ENCODE measurements around the gene DACT2.
"Not testable (repeated sequence)": the region's sequence is repeated elsewhere in the genome, so short reads cannot be mapped to it uniquely, and the experiment has no call there.

Gene DACT2

DNA sequence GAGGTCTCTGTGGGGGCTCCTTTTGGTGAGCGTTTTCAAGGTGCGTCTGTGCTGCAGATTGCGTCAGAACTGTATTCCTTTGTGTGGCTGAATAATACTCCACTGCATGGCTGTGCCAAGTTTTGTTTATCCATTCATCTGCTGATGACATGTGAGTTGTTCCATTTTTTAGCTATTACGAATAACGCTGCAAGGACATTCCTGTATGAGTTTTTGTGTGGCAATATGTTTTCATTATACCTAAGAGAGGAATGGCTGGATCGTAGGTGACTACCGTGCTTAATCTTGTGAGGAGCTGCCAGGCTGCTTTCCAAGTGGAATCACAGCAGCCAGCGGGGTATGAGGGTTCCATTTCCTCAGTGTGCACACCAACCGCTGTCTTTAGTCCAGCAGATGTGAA, 1.1 kb upstream of the DACT2 start:
- FAIRE-seq, result no peak

DNA sequence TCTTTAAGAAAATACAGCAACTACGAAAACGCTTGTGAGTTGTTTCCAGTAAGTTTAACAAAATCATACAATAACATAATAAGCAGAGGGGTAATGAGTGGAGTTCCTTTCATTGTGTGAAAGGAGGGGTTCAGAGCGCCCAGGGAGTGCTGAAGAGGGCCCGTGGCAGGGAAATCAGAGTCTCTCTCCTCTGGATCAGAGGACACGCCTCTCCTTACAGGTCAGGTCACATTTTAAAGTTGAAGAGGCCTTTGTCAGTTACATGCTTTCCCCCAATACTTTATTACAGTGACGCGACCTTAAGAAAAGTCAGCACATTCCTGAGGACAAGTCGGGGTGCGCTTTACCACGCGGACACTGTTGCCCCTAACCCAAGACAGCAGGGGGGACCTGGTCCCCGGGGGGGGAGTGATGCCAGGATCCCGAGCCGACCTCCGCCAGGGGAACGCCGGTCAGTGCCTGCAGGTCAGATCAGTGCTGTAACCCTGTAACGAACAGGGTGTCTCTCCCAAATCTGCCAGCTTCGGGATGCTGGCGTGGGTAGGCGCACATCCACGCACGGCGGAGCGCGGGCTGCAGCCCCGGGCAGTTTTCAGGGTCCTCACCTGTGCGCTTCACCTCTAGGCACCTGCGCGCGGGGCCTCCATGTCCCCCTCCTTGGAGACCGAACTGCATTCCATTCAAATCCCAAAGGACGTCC, 848 bp downstream of the DACT2 start:
- FAIRE-seq, result no peak

DNA sequence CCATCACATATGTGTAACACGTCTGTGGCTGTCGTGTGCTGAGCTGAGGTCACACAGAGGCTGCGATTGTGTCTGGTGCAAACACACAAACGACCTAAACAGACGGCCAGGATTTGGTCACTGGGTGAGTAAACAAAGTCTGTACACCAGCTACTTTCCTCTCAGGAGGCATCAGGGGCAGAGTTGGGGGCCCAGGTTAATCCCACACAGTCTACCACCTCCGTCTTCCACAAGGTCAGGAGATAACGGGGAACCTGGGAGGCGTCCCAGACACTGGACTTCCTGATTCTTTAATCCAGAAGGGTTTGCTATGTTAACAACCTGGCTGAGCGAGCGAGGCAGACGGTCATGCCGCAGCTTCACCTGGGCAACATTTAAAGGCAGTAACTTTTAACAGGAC, 1.5 kb downstream of the DACT2 start:
- no peak for FAIRE-seq

DNA sequence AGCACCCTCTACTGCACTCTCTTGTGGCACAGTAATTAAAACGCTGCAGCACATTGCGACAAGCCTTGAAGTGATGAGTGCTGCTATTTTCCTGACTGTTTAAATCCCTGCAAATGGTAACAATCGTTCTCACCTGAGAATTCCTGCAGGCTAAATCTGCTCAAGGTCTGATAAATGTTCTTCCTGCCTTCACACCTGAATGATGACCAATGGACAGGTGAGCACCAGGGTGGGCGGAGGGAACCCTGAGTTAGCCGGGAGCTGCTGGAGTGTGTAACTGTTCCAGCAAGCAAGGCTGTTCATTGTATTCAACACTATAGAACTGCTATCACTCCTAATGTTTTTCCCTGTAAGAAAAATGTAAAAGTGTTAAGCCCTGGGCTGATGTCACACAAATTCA, 4.0 kb downstream of the DACT2 start:
- no peak for FAIRE-seq

DNA sequence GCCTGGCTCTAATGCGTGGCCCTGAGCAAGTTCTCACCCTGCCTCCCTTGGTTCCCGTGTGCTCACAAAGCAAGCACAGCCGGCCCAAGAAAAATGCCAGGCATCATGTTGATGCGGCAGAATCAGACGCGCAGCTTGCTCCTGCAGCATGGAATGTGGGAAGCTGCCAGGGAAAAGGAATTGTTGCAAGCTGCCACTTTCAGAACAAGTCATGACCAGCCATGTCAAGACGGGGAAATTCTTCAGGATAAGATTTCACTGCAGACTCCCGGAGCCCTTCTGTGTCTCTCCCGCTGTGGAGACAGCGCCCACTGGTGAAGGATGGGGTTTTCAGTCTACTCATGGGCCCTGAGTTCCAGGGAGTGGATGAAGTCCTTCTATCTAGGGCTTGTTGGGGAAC, 4.6 kb downstream of the DACT2 start:
- no peak for FAIRE-seq

DNA sequence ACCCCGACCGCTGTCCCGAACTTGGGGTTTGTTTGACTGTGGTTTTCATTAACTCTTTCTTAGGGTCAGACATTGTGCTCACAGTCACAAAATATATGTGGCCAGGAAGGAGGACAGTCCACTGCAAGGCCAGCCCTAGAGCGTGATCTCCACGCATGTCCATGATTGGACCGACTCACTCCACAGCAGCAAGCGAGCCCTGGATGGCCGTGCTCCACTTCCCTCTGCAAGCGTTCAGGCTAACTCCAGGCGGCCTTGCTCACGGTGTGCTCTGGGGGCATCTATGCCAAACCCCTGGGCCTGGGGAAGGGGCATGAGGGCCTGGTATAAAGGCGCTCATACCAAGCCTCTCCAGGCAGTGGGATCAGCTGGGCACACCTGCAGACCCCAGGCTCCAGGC, 5.6 kb downstream of the DACT2 start:
- no peak for FAIRE-seq

DNA sequence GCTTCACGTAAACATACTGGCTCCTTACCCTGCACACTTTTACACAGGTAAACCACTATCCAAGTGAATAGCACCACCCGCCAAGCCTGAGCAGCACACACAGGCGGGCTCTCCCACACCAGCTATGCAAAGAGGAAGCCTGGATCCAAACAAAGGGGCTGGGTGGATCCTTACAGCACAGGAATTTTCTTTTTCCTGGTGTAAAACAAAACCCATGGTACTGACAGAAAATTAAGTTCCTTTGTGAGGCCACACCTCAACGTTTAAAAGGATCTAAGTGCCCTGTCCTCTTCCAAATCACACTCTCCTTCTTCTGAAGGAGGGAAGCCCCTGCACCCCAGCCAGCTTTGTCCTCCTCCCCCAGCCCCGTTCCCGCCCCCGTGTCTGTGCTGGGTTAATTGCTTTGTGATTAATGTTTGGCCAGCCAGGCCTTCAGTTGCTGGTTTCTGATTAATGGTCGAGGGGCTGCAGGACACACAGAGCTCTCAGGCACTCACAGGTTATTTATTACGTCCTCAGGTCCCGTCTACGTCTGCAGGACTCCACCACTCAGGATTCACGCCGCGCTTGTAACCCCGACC, 6.1 kb downstream of the DACT2 start:
- no peak for FAIRE-seq

DNA sequence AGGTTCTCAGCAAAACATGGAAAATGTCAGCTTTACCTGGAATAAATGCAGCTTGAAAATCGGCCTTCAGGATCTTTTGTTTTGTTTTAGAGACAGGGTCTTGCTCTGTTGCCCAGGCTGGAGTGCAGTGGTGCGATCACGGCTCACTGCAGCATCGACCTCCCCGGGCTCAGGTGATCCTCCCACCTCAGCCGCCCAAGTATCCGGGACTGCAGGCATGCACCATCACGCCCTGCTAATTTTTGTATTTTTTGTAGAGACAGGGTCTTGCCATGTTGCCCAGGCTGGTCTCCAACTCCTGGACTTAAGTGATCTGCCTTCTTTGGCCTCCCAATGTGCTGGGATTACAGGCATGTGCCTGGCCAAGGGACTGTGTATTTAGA, 7.5 kb downstream of the DACT2 start:
- not testable (repeated sequence) for FAIRE-seq

DNA sequence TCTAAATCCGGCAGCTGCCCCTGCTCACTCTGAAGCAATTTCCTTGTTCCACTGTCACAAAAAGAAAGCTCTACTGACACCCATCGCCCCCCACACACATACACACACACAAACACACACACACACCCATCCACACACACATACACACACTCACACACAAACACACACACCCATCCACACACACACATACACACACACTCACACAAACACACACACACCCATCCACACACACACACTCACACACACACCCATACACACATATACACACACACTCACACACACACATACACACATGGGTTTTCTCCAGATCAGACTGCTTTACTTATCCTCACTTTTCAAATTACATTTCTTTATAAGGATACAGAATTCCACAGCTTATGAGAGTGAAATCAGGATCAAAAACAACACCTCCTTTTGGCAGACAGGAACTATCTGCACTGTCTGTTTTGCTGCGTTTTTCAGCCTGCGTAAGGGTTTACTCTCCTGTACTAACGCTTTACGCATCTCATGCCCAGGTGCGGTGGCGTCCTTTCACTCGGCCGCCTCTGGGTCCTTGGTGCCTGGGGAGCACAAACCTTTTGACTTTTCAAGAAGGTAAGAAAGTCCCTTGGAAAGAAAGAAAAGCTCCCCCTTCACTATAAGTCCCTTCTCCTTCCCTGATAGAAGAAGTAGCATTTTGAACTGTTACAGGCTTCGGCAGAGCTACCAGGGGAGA, 8.0 kb downstream of the DACT2 start:
- no peak for FAIRE-seq

DNA sequence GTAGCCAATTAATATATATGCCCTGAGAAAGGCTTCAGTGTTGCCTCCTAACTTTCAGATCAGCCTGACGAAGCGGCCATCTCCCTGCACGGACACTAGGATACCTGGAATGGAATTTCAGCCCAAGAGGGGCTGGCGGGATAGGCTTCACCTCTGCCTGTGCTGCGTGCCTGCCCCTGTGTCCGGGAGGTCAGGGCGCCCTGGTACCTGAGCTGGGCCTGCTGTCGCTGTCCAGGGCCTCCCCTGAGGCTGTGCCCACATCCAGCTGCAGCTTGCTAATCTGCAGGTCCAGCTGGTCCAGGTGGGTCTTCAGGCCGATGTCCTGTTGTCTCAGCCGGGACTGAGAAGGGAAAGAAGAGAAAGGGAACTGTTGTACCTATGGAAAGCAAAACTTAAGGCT, 8.6 kb downstream of the DACT2 start:
- FAIRE-seq, result no peak

DNA sequence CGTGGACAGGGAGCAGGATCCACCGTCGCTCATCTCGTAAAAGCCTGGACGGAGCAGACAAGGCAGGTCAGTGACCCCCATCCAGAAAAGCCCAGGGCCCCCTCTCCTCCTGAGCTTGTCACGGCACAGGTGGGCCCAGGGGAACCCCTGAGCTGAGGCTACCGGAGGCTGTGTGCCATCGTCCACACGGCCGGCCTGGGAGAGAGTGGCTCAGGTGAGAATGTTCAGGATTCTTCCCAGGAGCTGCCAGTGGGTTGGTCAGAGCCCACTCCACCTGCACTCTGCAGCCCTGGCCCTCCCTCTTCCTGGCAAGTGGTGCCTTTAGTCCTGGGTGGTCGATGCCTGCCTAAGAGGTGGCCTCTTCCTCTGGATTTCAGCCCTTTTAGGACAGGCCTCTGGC, 9.2 kb downstream of the DACT2 start:
- no peak for FAIRE-seq

DNA sequence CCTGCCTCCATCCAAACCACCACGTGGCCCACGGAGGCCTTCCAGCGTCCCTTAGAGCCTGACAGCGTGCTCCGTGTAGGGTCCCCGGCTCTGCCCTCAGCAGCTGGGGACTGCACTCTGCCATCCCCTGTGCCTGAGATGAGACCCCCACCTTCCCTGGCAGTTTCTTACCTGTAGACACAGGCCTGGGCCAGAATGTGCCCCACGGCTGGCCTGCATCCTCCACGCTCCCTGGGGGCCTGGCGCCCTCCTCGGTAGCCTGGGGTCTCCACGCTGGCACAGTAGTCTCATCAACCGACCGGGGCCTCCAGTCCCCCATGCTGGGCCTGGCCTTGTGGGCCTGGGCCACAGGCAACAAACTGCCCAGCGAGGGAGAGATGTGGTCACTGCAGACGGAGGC, 9.6 kb downstream of the DACT2 start:
- FAIRE-seq, result no peak

DNA sequence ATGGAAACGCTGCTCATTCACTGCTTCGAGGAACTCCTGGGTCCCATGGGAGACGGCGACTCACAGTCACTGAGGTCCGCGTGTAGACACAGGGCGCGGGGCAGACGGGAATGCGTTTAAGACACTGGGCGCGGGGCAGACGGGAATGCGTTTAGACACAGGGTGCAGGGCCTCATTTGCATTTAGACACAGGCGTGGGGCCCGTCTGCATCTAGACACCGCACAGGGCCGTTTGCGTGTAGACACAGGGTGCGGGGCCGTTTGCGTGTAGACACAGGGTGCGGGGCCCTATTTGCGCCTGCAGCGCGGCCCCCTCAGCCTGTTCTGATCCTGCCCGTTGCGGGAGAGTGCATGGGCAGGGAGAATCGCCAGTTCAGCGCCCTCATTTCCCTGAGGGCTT, 10.4 kb downstream of the DACT2 start:
- FAIRE-seq, result no peak

DNA sequence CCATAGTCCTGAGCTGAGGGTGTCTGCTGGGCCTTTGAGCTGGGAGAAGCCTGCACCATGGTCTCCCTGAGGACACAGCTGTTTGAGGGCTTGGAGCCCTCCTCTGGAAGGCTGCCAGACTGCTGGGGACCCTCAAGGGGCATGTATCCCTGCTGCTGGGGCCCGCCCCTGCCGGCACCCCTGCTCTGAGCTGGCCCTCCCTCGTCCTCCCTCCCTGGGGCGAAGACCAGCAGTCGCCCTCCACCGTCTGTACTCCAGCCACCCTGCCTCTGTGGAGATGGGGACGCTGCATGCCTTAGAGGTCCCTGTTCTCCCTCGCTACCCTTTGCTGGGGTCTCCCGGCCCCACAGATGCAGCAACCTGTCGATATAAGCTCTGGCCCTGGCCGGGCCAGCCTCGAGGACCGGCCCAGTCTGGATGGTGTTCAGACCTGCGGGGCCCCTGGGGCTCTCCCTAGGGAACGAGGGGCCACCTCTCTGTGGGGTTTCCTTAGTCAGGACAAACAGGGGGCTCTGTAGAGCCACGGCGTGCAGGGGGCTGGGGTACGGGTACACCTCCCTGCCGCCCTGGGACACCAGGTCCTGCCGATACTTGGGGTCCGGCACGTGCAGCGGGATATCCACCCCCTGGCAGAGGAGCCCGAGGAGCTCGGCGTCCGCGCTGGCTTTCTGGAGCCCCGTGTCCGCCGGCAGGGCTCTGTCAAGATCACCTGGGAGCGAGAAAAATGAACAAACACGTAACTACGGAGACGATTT, 11.0 kb downstream of the DACT2 start:
- FAIRE-seq, result no peak

DNA sequence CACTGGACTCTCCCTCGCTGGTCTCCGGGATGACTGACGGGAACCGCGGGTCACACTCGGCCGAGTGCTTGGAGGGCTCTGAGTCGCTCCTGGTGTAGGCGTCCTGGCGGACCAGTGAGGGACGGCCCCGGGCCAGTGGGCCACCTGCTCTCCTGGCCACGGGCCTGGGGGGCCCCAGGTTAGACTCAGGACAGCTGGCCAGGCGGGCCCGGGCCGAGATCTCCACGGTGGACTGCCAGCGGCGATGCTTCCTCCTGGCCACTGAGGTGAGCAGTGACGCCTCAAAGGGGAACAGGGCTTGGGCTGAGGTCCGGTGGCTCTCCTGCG, 11.9 kb downstream of the DACT2 start:
- FAIRE-seq, result no peak

DNA sequence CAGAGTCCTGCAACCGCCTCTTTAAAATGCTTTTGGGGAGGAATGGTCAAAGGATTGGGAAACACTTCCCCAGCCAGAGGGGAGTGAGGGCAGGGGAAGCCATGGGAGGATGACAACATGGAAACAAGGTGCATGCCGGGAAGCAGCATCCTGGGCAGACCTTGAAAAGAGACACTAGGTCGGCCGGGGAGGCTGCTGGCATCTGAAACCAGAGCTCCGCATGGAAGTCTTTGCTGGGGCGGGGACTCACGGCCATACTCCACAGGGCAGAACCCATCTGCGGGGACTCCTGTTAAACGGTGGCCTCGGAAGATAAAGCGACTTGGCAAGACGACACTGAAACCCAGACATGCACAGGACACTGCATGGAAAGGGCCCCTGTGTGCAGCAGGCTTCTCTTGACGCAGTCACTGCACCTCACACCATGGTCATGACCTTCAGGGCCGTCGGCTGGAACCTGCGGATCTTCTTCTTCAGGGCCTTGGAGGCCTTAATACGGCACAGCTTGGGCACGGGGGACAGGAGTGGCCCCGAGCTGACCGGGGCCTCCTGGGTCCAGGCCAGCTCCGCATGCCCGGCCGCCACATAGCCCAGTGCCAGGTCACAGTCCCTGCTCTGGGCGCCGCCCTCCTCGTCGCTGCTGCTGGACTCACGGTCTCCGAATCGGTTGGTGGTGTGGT, 12.4 kb downstream of the DACT2 start:
- no peak for FAIRE-seq

DNA sequence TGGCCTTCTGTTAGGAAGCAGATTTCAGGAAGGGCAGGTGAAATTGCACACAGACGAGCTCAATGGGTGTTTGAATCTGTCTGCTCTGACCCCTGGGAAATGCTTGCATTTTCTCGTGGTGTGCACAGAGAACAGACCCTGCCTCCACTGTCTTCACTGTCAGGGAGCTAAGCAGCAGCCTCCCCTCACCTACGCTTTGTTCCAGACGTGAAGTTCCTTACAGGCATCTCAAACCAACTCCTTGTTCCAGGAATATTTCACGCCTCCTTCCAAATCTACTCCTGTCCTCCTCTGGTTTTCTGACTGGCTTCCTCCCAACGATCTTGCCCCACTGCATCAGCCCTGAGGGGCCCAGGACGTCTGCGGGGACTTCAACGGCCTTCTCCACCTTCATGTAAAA, 13.7 kb downstream of the DACT2 start:
- no peak for FAIRE-seq

DNA sequence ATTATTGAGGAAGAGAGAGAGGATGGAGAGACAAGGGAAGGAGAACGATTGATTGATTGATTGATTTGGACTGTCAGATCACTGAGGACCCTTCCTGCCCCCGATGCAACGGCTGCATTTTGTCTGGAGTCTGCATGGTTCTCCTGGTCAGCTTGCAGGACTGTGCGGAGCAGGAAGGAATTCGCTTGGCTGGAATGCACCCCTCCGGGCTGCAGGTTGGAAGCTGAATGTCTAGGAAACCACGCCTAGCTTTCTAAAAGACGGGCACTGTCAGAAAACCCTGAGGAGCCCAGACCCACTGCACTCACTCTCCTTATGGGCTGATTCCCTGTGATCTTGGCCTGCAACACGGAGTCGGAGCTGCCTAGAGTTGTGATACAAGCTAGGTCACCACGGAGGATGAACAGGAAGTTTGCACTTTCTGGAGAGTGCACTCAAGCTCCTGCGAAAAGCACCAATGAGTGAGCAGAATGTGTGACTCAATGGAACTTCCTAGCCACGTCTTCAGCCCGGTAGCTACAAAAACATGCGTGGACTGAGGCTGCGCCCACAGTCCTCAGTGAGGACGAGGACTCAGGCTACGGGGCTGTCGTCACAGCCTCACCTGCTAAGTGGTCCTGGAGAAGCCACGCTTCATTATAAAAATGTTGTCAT, 14.4 kb downstream of the DACT2 start:
- no peak for FAIRE-seq

DNA sequence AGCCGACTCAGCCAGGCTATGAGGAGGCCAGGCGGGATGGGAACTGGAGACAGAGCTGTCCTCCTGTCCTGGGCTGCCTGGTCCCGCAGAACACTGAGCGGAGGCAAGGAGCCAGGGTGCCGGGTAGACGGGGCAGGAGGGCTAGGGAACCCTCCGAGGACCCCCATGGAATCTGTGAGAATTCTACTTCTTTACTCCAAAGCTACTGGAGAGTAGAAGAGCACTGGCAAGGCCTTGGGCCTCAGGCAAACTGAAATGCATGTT, 14.9 kb downstream of the DACT2 start:
- no peak for FAIRE-seq

DNA sequence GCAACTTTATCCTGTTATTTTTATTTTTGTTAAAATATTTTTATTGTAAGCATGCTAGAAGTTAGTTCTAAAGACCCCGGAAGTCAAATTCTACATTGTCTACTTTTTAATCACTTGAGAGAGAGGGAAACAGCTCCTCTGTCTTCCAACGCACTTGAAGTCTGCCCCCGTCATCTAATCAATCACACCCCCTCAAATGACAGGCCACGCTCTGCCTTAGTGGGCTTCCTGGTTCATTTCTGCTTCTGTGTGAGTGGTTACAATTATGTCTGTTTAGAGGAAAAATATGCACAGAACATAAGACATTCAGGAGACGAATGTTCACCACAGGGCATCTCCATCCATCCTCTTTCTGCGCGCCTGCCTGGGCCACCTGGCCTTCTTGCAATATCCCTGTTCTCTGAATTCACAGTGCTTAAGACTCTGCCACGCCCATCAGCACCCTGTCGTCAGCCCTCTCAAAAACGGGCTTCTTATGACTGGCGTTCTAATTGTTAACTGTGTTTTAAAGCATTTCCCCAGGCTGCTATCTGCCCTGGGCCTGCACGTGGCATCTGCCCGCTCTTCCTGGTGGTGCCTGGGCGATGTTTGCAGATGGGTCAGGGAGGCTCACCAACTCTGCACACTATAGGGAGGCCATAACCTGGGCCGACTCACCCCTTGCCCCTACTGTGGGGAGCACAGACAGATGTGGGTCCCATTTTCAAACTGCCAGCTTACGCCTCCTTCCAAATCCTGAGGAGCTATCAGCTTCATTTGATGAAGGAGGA, 15.4 kb downstream of the DACT2 start:
- FAIRE-seq, result no peak

DNA sequence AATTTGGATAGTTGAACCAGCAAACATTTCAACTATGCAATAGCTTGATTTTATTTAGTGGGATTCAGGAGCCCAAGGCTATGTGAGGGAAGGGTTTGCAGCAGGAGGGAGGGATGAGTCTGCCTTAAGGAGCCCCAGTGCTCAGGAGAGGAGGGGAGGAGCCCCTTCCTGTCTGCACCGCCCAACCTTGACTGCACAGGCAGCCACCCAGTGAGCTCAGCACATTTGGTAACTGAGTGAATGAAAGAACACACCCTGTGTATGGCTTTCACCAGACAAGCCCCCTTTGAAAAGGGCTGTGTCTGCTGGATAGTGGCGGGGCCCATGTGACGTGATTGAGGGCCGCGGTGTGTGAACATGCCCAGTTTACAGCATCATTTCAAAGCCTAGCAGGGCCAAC, 17.0 kb downstream of the DACT2 start:
- no peak for FAIRE-seq

All from colon (tissue), 2 donors.